K562 (cell line): ENCODE results near the gene PLXNB2. TPM values are rescaled to one million over a fixed set of nuclear protein-coding genes. Genes with fewer than 3 reads are reported as not detected.

Source experiments
- ASH1L ChIP-seq: fragments of 450-650 bp; IDR thresholded peaks from 2 replicates; pipeline ENCODE4 v1.6.1; 2018; ENCODE audit warnings: borderline replicate concordance, mild to moderate bottlenecking, low read depth; ENCODE audit not compliant: partially characterized antibody
- CCNT2 ChIP-seq: IDR thresholded peaks from 2 replicates; pipeline ENCODE4 v1.6.1; 2011; ENCODE audit warnings: borderline replicate concordance, low read depth, mild to moderate bottlenecking, moderate library complexity, mixed read lengths, low read length; ENCODE audit not compliant: insufficient read length; ENCODE audit errors: extremely low read depth
- CREB1 ChIP-seq, 2 experiments: sonication (generic) in 1 of 2; formaldehyde crosslinking in 1 of 2; IDR thresholded peaks; 2 replicates each; pipeline versions ENCODE4 v1.6.1 to v1.8.0; 2012 to 2022; ENCODE audit warnings: inconsistent platforms in 1 of 2, mild to moderate bottlenecking in 1 of 2, missing genetic modification reagents in 1 of 2, moderate library complexity in 1 of 2
- FOXA3 ChIP-seq, 2 experiments: fragments of 450-650 bp in 1 of 2; sonication (generic) in 1 of 2; formaldehyde crosslinking; IDR thresholded peaks in 1 of 2; conservative IDR thresholded peaks in 1 of 2; 2 replicates each; pipeline versions ENCODE4 v1.4.0 to v1.8.0; 2020 to 2022; ENCODE audit warnings: mild to moderate bottlenecking in 2 of 2, missing genetic modification reagents in 1 of 2
- FOXP1 ChIP-seq: sonication (generic); formaldehyde crosslinking; IDR thresholded peaks from 2 replicates; pipeline ENCODE4 v1.8.0; 2022; ENCODE audit warnings: mild to moderate bottlenecking, missing genetic modification reagents
- HDGF ChIP-seq: fragments of 450-650 bp; IDR thresholded peaks from 2 replicates; pipeline ENCODE4 v1.6.1; 2016
- IFI16 ChIP-seq: fragments of 250-450 bp; sonication (Bioruptor Pico); IDR thresholded peaks from 2 replicates; pipeline ENCODE4 v2.1.2; 2022; ENCODE audit warnings: mild to moderate bottlenecking, inconsistent platforms
- JUND ChIP-seq, 2 experiments: IDR thresholded peaks; 2 replicates in 1 of 2; 3 replicates in 1 of 2; pipeline ENCODE4 v1.6.1; 2011; ENCODE audit warnings: borderline replicate concordance in 2 of 2, low read depth in 2 of 2, low read length in 2 of 2, improper control_type of control experiment in 1 of 2, missing biosample characterization in 1 of 2, missing genetic modification characterization in 1 of 2, missing genetic modification reagents in 1 of 2
- KLF10 ChIP-seq: fragments of 250-450 bp; sonication (Bioruptor Pico); IDR thresholded peaks from 2 replicates; pipeline ENCODE4 v1.6.1; 2021; ENCODE audit warnings: matching md5 sums
- MAFG ChIP-seq: fragments of 450-650 bp; conservative IDR thresholded peaks from 2 replicates; pipeline ENCODE4 v1.6.1; 2016; ENCODE audit warnings: missing genetic modification characterization, missing compliant biosample characterization
- MED1 ChIP-seq: sonication (generic); formaldehyde crosslinking; IDR thresholded peaks from 2 replicates; pipeline ENCODE4 v1.8.1; 2023; ENCODE audit warnings: missing genetic modification reagents, borderline replicate concordance
- NELFE ChIP-seq: IDR thresholded peaks from 2 replicates; pipeline ENCODE4 v1.6.1; 2011; ENCODE audit warnings: mild to moderate bottlenecking; ENCODE audit not compliant: insufficient read depth, insufficient read length
- PATZ1 ChIP-seq: fragments of 250-450 bp; sonication (Bioruptor Pico); IDR thresholded peaks from 2 replicates; pipeline ENCODE4 v1.5.0; 2020; ENCODE audit warnings: mild to moderate bottlenecking, borderline replicate concordance
- PHF21A ChIP-seq: fragments of 450-650 bp; IDR thresholded peaks from 2 replicates; pipeline ENCODE4 v1.6.1; 2017; ENCODE audit warnings: low read depth, borderline replicate concordance
- POLR2G ChIP-seq: fragments of 200-400 bp; formaldehyde crosslinking; IDR thresholded peaks from 2 replicates; pipeline ENCODE4 v1.6.1; 2017; ENCODE audit warnings: low read depth, mild to moderate bottlenecking, antibody characterized with exemption, low read length, moderate library complexity
- POU5F1 ChIP-seq: fragments of 150-350 bp; IDR thresholded peaks from 2 replicates; pipeline ENCODE4 v1.6.1; 2014; ENCODE audit warnings: borderline replicate concordance, low read length, low read depth, mild to moderate bottlenecking; ENCODE audit not compliant: partially characterized antibody
- RBBP5 ChIP-seq: fragments of 200-600 bp; sonication (generic); IDR thresholded peaks from 2 replicates; pipeline ENCODE4 v1.6.1; 2012; ENCODE audit warnings: borderline replicate concordance, mild to moderate bottlenecking, low read length, control low read depth, inconsistent platforms; ENCODE audit not compliant: insufficient read depth, poor library complexity, severe bottlenecking
- SAFB ChIP-seq: fragments of 200-400 bp; formaldehyde crosslinking; IDR thresholded peaks from 2 replicates; pipeline ENCODE4 v1.6.1; 2017; ENCODE audit warnings: low read depth, low read length, borderline replicate concordance
- SIX5 ChIP-seq, 2 experiments: IDR thresholded peaks; 2 replicates each; pipeline ENCODE4 v1.6.1; 2011; ENCODE audit warnings: low read length in 2 of 2, borderline replicate concordance in 1 of 2, low read depth in 1 of 2, mild to moderate bottlenecking in 1 of 2, moderate library complexity in 1 of 2; ENCODE audit not compliant: insufficient read depth in 1 of 2
- SLC30A9 ChIP-seq: fragments of 250-450 bp; sonication (Bioruptor Pico); IDR thresholded peaks from 2 replicates; pipeline ENCODE4 v1.8.0; 2022; ENCODE audit warnings: mild to moderate bottlenecking, moderate library complexity
- TAF15 ChIP-seq: fragments of 200-400 bp; formaldehyde crosslinking; IDR thresholded peaks from 2 replicates; pipeline ENCODE4 v1.6.1; 2017; ENCODE audit warnings: mild to moderate bottlenecking, low read depth, low read length, moderate library complexity
- ZNF274 ChIP-seq: IDR thresholded peaks from 2 replicates; pipeline ENCODE4 v1.6.1; 2011; ENCODE audit warnings: low read depth, mild to moderate bottlenecking, low read length, moderate library complexity, borderline replicate concordance
- ZNF316 ChIP-seq: fragments of 450-650 bp; IDR thresholded peaks from 2 replicates; pipeline ENCODE4 v1.6.1; 2016
- ZNF583 ChIP-seq: fragments of 250-450 bp; sonication (Bioruptor Pico); IDR thresholded peaks from 2 replicates; pipeline ENCODE4 v1.4.0; 2020
- ZNF764 ChIP-seq: fragments of 250-450 bp; sonication (Bioruptor Pico); IDR thresholded peaks from 2 replicates; pipeline ENCODE4 v1.4.0; 2020; ENCODE audit warnings: low read depth, mild to moderate bottlenecking, moderate library complexity
- polyA plus RNA-seq, 8 experiments: library from polyadenylated mRNA; depleted of rRNA in 4 of 8; stranded (reverse) in 5 of 8; unstranded in 3 of 8; fragments of >200 nt; fragmentation: Nextera tagmentation in 2 of 8; fragmentation: Illumina TruSeq in 1 of 8; extraction: Ambion mirVana in 2 of 8; extraction: Trizol in 1 of 8; gene quantifications; 2 replicates each; pipeline versions ENCODE4 v1.2.1 to v1.2.3, GENCODE V29; 2011 to 2014; ENCODE audit warnings: inconsistent platforms in 1 of 8, missing spikeins in 1 of 8
- total RNA-seq, 7 experiments: library from RNA; depleted of rRNA in 6 of 7; stranded (reverse); fragments of >200 nt in 6 of 7; fragmentation: Illumina TruSeq in 2 of 7; extraction: Trizol in 2 of 7; gene quantifications; 2 replicates each; pipeline versions ENCODE4 v1.2.1 to v1.2.3, GENCODE V29; 2011 to 2021; ENCODE audit warnings: low replicate concordance in 1 of 7
- TF ChIP-seq, protein P1 (sequence below): fragments of 250-450 bp; sonication (Bioruptor Pico); IDR thresholded peaks from 2 replicates; pipeline ENCODE4 v1.8.0; 2021; ENCODE audit warnings: moderate library complexity, mild to moderate bottlenecking, inconsistent platforms

PLXNB2 gene
- total and polyA plus RNA-seq, 9 of the 15 experiments (the other 6 are each of a cell fraction or from before 2014, with no cell fraction given), result 0.15 to 45.1 (median 13.6) TPM

DNA sequence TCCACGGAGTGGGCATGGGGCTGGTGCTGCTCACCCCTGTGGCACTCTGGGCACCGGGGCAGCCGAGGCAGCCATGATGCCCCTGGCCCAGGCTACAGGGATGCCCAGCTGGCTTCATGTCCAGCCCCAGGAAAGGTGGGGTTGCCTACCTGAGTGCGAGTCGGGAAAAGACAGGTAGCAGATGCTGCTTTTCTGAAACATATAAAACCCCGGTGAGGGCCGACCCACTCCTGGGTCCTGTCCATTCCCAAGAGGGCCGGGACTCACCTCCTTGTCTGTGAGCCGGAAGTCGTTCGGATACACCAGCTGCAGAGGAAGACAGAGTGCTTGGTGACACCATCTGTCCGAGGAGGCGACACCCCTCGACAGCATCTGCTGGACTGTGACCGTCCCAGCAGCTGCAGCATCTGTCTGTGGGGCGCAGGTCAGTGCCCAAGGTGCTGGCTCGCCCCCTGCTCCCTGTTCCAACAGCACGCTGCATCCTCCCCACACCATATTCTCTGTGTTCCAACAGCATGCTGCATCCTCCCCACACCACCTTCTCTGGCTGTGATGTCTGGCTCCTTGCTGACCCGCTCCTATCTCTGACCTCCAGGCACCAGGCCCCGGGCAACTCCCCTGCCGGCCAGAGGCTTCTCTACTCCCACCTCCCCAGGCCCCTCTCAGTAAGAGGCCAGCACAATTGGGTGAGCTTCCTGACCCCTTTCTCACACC is 11.4 kb upstream of the PLXNB2 start (continued):
- TF ChIP-seq JUND (IDR thresholded peaks at IDR 0.05; ENCODE audit: borderline replicate concordance, low read depth, low read length) (peak; percentile 21; the same call in 1 of the 2 replicates), JUND (tag; IDR thresholded peaks at IDR 0.05; ENCODE audit: borderline replicate concordance, low read depth, low read length) (no peak), IFI16 (CRISPR knock-in tag) (no peak), SIX5 (IDR thresholded peaks at IDR 0.05; ENCODE audit: borderline replicate concordance in 1 of 2, insufficient read depth in 1 of 2, low read depth in 1 of 2, low read length in 2 of 2) (no peak), PATZ1 (CRISPR knock-in tag) (no peak), ZNF583 (CRISPR knock-in tag) (no peak), MAFG (tag) (no peak), MED1 (CRISPR knock-in tag) (no peak), ZNF764 (no peak), TAF15 (no peak), PHF21A (no peak), SLC30A9 (CRISPR knock-in tag) (no peak), POU5F1 (no peak), ZNF316 (no peak), RBBP5 (no peak), ZNF274 (no peak), CREB1 (IDR thresholded peaks at IDR 0.05) (peak; percentile 47; the same call in 1 of the 2 replicates), CREB1 (CRISPR knock-in tag; IDR thresholded peaks at IDR 0.05) (peak; percentile 51; the same call in 1 of the 2 replicates), POLR2G (no peak), FOXA3 (CRISPR knock-in tag; conservative IDR thresholded peaks at IDR 0.05 in 1 of 2, IDR thresholded peaks at IDR 0.05 in 1 of 2) (no peak), HDGF (no peak), KLF10 (CRISPR knock-in tag) (no peak), SAFB (no peak), ASH1L (no peak), FOXP1 (CRISPR knock-in tag) (no peak), CCNT2 (no peak), NELFE (no peak)
- TF ChIP-seq, protein P1, sequence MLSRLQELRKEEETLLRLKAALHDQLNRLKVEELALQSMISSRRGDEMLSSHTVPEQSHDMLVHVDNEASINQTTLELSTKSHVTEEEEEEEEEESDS, result no peak
